ENCODE data around the gene SUSD1. TPM values are rescaled to one million over a fixed set of nuclear protein-coding genes. Genes with fewer than 3 reads are reported as not detected.

Gene SUSD1
- total and polyA plus RNA-seq, 8 donors: 2.6 to 14.8 (median 4.4) TPM

- no peak for FAIRE-seq
- ATAC-seq: no peak
- H3K27ac ChIP-seq: no peak overlapping the region
- peaks cover 0 to 23% (median 5%) of the 10 kb centered on the region in 3 donors for H3K4me1 ChIP-seq
- H3K4me3 ChIP-seq: no peak overlapping the region
- intact Hi-C loops (cut with DNase I): loop anchor here in 2 of 3 donors (5.0 to 10.0 kb wide), 2 partner anchors 46 to 49 kb away; no protein-coding TSS in a partner anchor
- no peak for DNase-seq
- H3K27me3 ChIP-seq: no peaks in the 10 kb centered on the region
- 85 to 89% methylated on average over 13 of the region's 13 CpGs for WGBS, 2 donors
- TF ChIP-seq CTCF (IDR thresholded peaks at IDR 0.05): no peak
- H3K36me3 ChIP-seq: no peaks in the 10 kb centered on the region
- no peaks in the 10 kb centered on the region for H3K9me3 ChIP-seq
Observed at GRCh38 chr9:112028242-112029221, 146.6 kb downstream of the SUSD1 start.

- H3K36me3 ChIP-seq: no peaks in the 10 kb centered on the region
- H3K4me1 ChIP-seq: peaks cover 0 to 30% (median 16%) of the 10 kb centered on the region in 3 donors
- H3K9me3 ChIP-seq: no peaks in the 10 kb centered on the region
- ATAC-seq (no peak), FAIRE-seq (no peak), DNase-seq (no peak)
- no peak for TF ChIP-seq CTCF (IDR thresholded peaks at IDR 0.05)
- intact Hi-C loops (cut with DNase I): loop anchor here in 2 of 3 donors (5.0 to 10.0 kb wide), 2 partner anchors 49 to 51 kb away; no protein-coding TSS in a partner anchor
- H3K27me3 ChIP-seq: no peaks in the 10 kb centered on the region
- no peak overlapping the region for H3K27ac ChIP-seq
- H3K4me3 ChIP-seq: no peak overlapping the region
- WGBS, 2 donors: 83 to 88% methylated on average over 3 of the region's 3 CpGs
Observed at GRCh38 chr9:112025850-112026249, 149.2 kb downstream of the SUSD1 start.

- FAIRE-seq (no peak), ATAC-seq (peak in 3 of 4 donors; percentile 7 to 26 (median 22)), DNase-seq (no peak)
- Histone ChIP-seq H3K36me3 (no peaks in the 10 kb centered on the region), H3K4me1 (peaks cover 0 to 17% (median 11%) of the 10 kb centered on the region in 3 donors), H3K9me3 (no peaks in the 10 kb centered on the region), H3K27me3 (no peaks in the 10 kb centered on the region), H3K4me3 (no peak overlapping the region), H3K27ac (peak overlapping the region; percentile 35 to 80 (median 58))
- intact Hi-C loops (cut with DNase I): loop anchor here in 1 of 3 donors (10.0 kb wide), 1 partner anchor 53 kb away; no protein-coding TSS in a partner anchor
- no peak for TF ChIP-seq CTCF (IDR thresholded peaks at IDR 0.05)
- 84 to 89% methylated on average over 2 of the region's 2 CpGs for WGBS, 2 donors
Observed at GRCh38 chr9:112021742-112022141, 153.4 kb downstream of the SUSD1 start.

GRCh38 chr9:112020680-112021596, 154.2 kb downstream of the SUSD1 start:
- WGBS, 2 donors: 52 to 55% methylated on average over 12 of the region's 12 CpGs
- FAIRE-seq: no peak
- peak overlapping the region; percentile 35 to 80 (median 58) for H3K27ac ChIP-seq

More at GRCh38 chr9:112020680-112021596, 154.2 kb downstream of the SUSD1 start:
- DNase-seq (no peak), ATAC-seq (peak; percentile 67 to 87 (median 84))
- intact Hi-C loops (cut with DNase I): loop anchor here in 1 of 3 donors (10.0 kb wide), 1 partner anchor 54 kb away; no protein-coding TSS in a partner anchor
- Histone ChIP-seq H3K4me1 (peaks cover 0 to 17% (median 11%) of the 10 kb centered on the region in 3 donors), H3K27me3 (no peaks in the 10 kb centered on the region), H3K4me3 (no peak overlapping the region), H3K9me3 (no peaks in the 10 kb centered on the region), H3K36me3 (no peaks in the 10 kb centered on the region)
- no peak for TF ChIP-seq CTCF (IDR thresholded peaks at IDR 0.05)
